Measurements from ENCODE around the gene SRP68. TPM values are rescaled to one million over a fixed set of nuclear protein-coding genes. Genes with fewer than 3 reads are reported as not detected.

Gene SRP68
- total RNA-seq, 2 donors from 2014 or later = 35.2 to 43.9 TPM

GRCh38 chr17:76002100-76002499, 70.2 kb downstream of the SRP68 start:
- Histone ChIP-seq H3K27me3 (no peaks in the 10 kb centered on the region), H3K9me3 (no peaks in the 10 kb centered on the region), H3K4me1 (no peaks in the 10 kb centered on the region), H3K27ac (no peak overlapping the region), H3K36me3 (no peaks in the 10 kb centered on the region), H3K4me3 (no peak overlapping the region)
- DNase-seq (ENCODE audit: low spot score) = no peak
- no peak for TF ChIP-seq CTCF (IDR thresholded peaks at IDR 0.05)

- Histone ChIP-seq H3K27ac (no peak within 1 kb of the TSS), H3K4me3 (no peak within 1 kb of the TSS), H3K9me3 (no peaks in the 10 kb centered on the region), H3K4me1 (no peaks in the 10 kb centered on the region), H3K27me3 (no peaks in the 10 kb centered on the region), H3K36me3 (no peaks in the 10 kb centered on the region)
- TF ChIP-seq CTCF (IDR thresholded peaks at IDR 0.05) = no peak
- no peak for DNase-seq (ENCODE audit: low spot score)
Measured at GRCh38 chr17:76000755-76001521, 71.4 kb downstream of the SRP68 start, which contains the start of gene CDK3. Gene CDK3, plus strand, starts transcription at chr17:76000855. Its CDS starts 571 bp downstream, at chr17:76001426.

GRCh38 chr17:76000016-76000754, 72.1 kb downstream of the SRP68 start:
- peak; percentile 39 to 62 for TF ChIP-seq CTCF (IDR thresholded peaks at IDR 0.05)
- H3K4me1 ChIP-seq = no peaks in the 10 kb centered on the region
- H3K27ac ChIP-seq = no peak overlapping the region
- no peak overlapping the region for H3K4me3 ChIP-seq
- DNase-seq (ENCODE audit: low spot score) = no peak
- no peaks in the 10 kb centered on the region for H3K36me3 ChIP-seq
- no peaks in the 10 kb centered on the region for H3K9me3 ChIP-seq
- no peaks in the 10 kb centered on the region for H3K27me3 ChIP-seq

GRCh38 chr17:75998327-75998795, 74.0 kb downstream of the SRP68 start:
- Histone ChIP-seq H3K9me3 (no peaks in the 10 kb centered on the region), H3K27me3 (no peaks in the 10 kb centered on the region), H3K4me1 (no peaks in the 10 kb centered on the region), H3K4me3 (no peak overlapping the region), H3K36me3 (peaks cover 2% of the 10 kb centered on the region), H3K27ac (no peak overlapping the region)
- TF ChIP-seq CTCF (IDR thresholded peaks at IDR 0.05) = no peak
- DNase-seq (ENCODE audit: low spot score) = no peak

- Histone ChIP-seq H3K4me1 (no peaks in the 10 kb centered on the region), H3K9me3 (no peaks in the 10 kb centered on the region), H3K36me3 (peaks cover 5% of the 10 kb centered on the region), H3K27ac (no peak overlapping the region), H3K4me3 (no peak overlapping the region), H3K27me3 (no peaks in the 10 kb centered on the region)
- TF ChIP-seq CTCF (IDR thresholded peaks at IDR 0.05) = no peak
- DNase-seq (ENCODE audit: low spot score) = no peak
Measured at GRCh38 chr17:75996665-75997590, 75.4 kb downstream of the SRP68 start.

Measured in right atrium auricular region (tissue), 2 donors.